ENCODE measurements around the gene ZKSCAN1.
"Not testable (repeated sequence)": the region's sequence is repeated elsewhere in the genome, so short reads cannot be mapped to it uniquely, and the experiment has no call there.

Gene ZKSCAN1

GRCh38 chr7:100003711-100004661 lies 11.4 kb upstream of the ZKSCAN1 start:
- DNase-seq: no peak

GRCh38 chr7:100007887-100008286 lies 7.5 kb upstream of the ZKSCAN1 start:
- DNase-seq: no peak

- no peak for DNase-seq
Observed at GRCh38 chr7:100008525-100008924, 6.9 kb upstream of the ZKSCAN1 start.

GRCh38 chr7:100009952-100010351 lies 5.4 kb upstream of the ZKSCAN1 start:
- DNase-seq: not testable (repeated sequence)

- no peak for DNase-seq
Observed at GRCh38 chr7:100010901-100011300, 4.5 kb upstream of the ZKSCAN1 start.

- no peak for DNase-seq
Observed at GRCh38 chr7:100011516-100011915, 3.9 kb upstream of the ZKSCAN1 start.

GRCh38 chr7:100012385-100013327 lies 2.7 kb upstream of the ZKSCAN1 start:
- DNase-seq: not testable (repeated sequence)

- no peak for DNase-seq
Observed at GRCh38 chr7:100013328-100013676, 2.1 kb upstream of the ZKSCAN1 start.

- DNase-seq: no peak
Observed at GRCh38 chr7:100016215-100016901, 962 bp downstream of the ZKSCAN1 start.

GRCh38 chr7:100017300-100017699 lies 1.9 kb downstream of the ZKSCAN1 start:
- no peak for DNase-seq

- no peak for DNase-seq
Observed at GRCh38 chr7:100017875-100018274, 2.5 kb downstream of the ZKSCAN1 start.

- DNase-seq: no peak
Observed at GRCh38 chr7:100019908-100020307, 4.5 kb downstream of the ZKSCAN1 start.

GRCh38 chr7:100021297-100021696 lies 5.9 kb downstream of the ZKSCAN1 start:
- no peak for DNase-seq

- no peak for DNase-seq
Observed at GRCh38 chr7:100022621-100023020, 7.2 kb downstream of the ZKSCAN1 start.

- DNase-seq: no peak
Observed at GRCh38 chr7:100023526-100023925, 8.1 kb downstream of the ZKSCAN1 start.

- no peak for DNase-seq
Observed at GRCh38 chr7:100024020-100024619, 8.7 kb downstream of the ZKSCAN1 start.

GRCh38 chr7:100027197-100027596 lies 11.8 kb downstream of the ZKSCAN1 start:
- no peak for DNase-seq

GRCh38 chr7:100029596-100029995 lies 14.2 kb downstream of the ZKSCAN1 start:
- no peak for DNase-seq

- DNase-seq: no peak
Observed at GRCh38 chr7:100033526-100033925, 18.1 kb downstream of the ZKSCAN1 start.

GRCh38 chr7:100034871-100035510 lies 19.6 kb downstream of the ZKSCAN1 start:
- no peak for DNase-seq

- DNase-seq: no peak
Observed at GRCh38 chr7:100035876-100036275, 20.5 kb downstream of the ZKSCAN1 start.

- DNase-seq: no peak
Observed at GRCh38 chr7:100038326-100038725, 22.9 kb downstream of the ZKSCAN1 start.

Measured in fibroblast of skin of abdomen (primary cell).